SKM-1 (cell line): ENCODE results near the gene CADM1.

Experiments used
- DNase-seq: peaks from one replicate; lab custom pipeline; 2025; ENCODE audit not compliant: unreplicated experiment; lab: John Stamatoyannopoulos, UW

Gene CADM1

GRCh38 chr11:115363426-115363825 is 140.8 kb downstream of the CADM1 start:
- DNase-seq = no peak

- DNase-seq = no peak
Observed at GRCh38 chr11:115362997-115363396, 141.2 kb downstream of the CADM1 start.

- no peak for DNase-seq
Observed at GRCh38 chr11:115361025-115361424, 143.2 kb downstream of the CADM1 start.

- DNase-seq = no peak
Observed at GRCh38 chr11:115360186-115360824, 143.9 kb downstream of the CADM1 start.

- DNase-seq = no peak
Observed at GRCh38 chr11:115357066-115357465, 147.1 kb downstream of the CADM1 start.

- DNase-seq = no peak
Observed at GRCh38 chr11:115352805-115353485, 151.3 kb downstream of the CADM1 start.

- DNase-seq = no peak
Observed at GRCh38 chr11:115349335-115350017, 154.7 kb downstream of the CADM1 start.

- no peak for DNase-seq
Observed at GRCh38 chr11:115348416-115348815, 155.8 kb downstream of the CADM1 start.

GRCh38 chr11:115347106-115347505 is 157.1 kb downstream of the CADM1 start:
- DNase-seq = no peak

- no peak for DNase-seq
Observed at GRCh38 chr11:115345840-115346239, 158.4 kb downstream of the CADM1 start.

- no peak for DNase-seq
Observed at GRCh38 chr11:115345361-115345760, 158.9 kb downstream of the CADM1 start.

GRCh38 chr11:115344846-115345245 is 159.4 kb downstream of the CADM1 start:
- DNase-seq = no peak

- DNase-seq = no peak
Observed at GRCh38 chr11:115342142-115342541, 162.1 kb downstream of the CADM1 start.

- no peak for DNase-seq
Observed at GRCh38 chr11:115340874-115341273, 163.3 kb downstream of the CADM1 start.

GRCh38 chr11:115338476-115338875 is 165.7 kb downstream of the CADM1 start:
- DNase-seq = no peak

GRCh38 chr11:115334932-115335788 is 169.1 kb downstream of the CADM1 start:
- peak; percentile 7 for DNase-seq

- no peak for DNase-seq
Observed at GRCh38 chr11:115333949-115334348, 170.3 kb downstream of the CADM1 start.

GRCh38 chr11:115333121-115333520 is 171.1 kb downstream of the CADM1 start:
- no peak for DNase-seq

GRCh38 chr11:115330684-115331482 is 173.3 kb downstream of the CADM1 start:
- no peak for DNase-seq

GRCh38 chr11:115326526-115326925 is 177.7 kb downstream of the CADM1 start:
- DNase-seq = no peak
